HUDEP-2 (cell line): Measurements from ENCODE around the gene SEPTIN5.
"Not testable (repeated sequence)": the region's sequence is repeated elsewhere in the genome, so short reads cannot be mapped to it uniquely, and the experiment has no call there.

Experiments
- DNase-seq, 76 experiments: peaks; one replicate each; lab custom pipeline; 2025; ENCODE audit not compliant: unreplicated experiment in 76 of 76; lab: John Stamatoyannopoulos, UW

Gene SEPTIN5

DNA sequence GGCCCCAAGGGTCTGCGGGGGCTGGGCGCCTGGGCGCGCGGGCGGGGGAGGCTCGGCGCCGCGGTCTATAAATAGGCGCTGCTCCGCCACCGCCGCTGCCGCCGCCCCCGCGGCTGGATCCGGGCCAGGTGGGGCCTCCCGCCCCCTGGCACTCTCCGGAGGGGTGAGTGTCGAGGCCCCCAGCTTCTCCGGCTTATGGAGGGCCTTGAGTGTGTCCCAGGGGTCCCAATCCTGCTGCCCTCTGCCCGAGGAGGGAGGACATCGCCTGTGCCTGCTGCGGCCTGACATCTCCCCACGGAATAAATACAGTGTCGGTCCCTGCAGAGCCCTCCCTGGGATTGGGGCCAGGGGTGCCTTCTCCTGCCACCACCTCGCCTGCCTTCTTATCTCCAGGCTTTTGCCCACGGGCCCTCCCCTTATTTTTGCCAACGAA lies 4.8 kb downstream of the SEPTIN5 start:
- peak in 3 of 76 experiments; percentile 10 to 28 (median 13) for DNase-seq

DNA sequence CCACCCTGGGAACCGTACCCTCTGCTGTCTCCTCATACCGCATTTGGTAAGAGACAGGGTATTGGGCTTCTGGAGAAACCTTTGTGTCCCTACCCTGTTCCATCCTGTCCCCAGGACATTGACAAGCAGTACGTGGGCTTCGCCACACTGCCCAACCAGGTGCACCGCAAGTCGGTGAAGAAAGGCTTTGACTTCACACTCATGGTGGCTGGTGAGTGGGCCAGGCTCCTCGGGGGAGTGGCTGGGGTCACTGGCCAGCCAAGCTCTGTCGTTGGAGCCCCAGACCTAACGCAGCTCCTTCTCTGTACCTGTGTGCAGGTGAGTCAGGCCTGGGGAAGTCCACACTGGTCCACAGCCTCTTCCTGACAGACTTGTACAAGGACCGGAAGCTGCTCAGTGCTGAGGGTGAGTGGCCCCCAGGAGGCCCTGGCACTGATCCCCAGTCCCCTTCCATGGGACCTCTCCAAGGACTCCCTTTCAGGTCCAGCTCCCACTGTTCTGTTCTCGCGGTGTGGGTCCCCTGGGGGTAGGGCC lies 5.3 kb downstream of the SEPTIN5 start:
- DNase-seq: no peak

DNA sequence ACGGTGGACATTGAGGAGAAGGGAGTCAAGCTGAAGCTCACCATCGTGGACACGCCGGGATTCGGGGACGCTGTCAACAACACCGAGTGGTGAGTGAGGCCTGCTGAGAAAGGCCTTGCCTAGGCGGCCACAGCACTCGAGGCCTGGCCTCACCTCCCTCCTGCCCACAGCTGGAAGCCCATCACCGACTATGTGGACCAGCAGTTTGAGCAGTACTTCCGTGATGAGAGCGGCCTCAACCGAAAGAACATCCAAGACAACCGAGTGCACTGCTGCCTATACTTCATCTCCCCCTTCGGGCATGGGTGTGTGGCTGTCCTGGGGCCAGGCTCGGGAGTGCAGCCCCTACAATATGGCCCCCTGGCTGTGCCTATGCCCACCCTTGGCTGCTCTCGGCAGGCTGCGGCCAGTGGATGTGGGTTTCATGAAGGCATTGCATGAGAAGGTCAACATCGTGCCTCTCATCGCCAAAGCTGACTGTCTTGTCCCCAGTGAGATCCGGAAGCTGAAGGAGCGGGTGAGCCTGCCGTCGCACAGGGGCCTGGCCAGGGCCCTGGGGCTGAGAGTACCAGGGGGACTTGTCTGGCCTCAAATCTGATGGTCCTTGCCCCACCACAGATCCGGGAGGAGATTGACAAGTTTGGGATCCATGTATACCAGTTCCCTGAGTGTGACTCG lies 6.0 kb downstream of the SEPTIN5 start:
- DNase-seq: no peak

DNA sequence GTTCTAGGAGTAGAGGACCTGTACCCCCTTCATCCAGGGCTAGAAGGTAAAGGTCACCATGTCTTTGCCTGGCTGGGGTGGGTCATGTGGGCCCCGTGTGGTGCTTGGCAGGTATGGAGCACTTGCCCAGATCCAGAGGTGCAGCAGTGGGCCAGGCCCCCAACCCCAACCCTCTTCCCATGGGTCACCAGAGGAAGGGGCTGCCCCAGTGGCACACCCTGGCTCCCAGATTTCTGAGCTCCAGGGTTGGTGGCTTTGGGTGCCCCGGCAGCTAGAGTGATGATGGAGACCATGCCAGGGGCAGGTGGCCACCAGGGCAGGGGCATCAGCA lies 6.7 kb downstream of the SEPTIN5 start:
- DNase-seq: no peak

DNA sequence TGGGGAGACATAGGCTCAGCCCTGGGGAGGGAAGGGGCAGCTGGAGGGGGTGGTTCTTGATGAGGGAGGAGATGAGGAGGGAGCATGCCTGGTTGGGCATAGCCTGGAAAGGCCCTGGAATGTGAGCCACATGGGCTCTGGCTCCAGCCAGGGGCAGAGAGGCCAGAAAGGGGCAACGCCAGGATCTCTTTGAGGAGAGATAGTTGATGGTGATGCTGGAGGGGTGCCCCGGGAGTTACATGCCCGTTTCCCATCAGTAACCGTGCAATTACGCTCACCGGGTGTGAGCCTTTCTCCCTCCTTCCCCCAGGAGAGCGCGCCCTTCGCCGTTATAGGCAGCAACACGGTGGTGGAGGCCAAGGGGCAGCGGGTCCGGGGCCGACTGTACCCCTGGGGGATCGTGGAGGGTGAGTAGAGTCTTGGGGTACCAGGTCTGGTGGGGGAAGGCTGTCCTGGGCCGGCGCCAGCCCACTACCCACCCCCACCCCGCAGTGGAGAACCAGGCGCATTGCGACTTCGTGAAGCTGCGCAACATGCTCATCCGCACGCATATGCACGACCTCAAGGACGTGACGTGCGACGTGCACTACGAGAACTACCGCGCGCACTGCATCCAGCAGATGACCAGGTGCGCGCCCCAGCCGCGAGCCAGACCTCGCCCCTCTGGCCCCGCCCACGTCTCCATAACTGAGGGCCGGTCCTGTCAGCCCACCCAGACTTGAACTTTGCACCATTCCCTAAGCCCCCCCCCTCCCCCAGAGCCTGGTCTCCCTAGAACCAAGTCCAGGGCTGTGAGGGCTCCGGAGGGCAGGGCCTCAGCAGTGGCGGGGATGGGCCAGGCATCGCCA lies 7.3 kb downstream of the SEPTIN5 start:
- no peak for DNase-seq

DNA sequence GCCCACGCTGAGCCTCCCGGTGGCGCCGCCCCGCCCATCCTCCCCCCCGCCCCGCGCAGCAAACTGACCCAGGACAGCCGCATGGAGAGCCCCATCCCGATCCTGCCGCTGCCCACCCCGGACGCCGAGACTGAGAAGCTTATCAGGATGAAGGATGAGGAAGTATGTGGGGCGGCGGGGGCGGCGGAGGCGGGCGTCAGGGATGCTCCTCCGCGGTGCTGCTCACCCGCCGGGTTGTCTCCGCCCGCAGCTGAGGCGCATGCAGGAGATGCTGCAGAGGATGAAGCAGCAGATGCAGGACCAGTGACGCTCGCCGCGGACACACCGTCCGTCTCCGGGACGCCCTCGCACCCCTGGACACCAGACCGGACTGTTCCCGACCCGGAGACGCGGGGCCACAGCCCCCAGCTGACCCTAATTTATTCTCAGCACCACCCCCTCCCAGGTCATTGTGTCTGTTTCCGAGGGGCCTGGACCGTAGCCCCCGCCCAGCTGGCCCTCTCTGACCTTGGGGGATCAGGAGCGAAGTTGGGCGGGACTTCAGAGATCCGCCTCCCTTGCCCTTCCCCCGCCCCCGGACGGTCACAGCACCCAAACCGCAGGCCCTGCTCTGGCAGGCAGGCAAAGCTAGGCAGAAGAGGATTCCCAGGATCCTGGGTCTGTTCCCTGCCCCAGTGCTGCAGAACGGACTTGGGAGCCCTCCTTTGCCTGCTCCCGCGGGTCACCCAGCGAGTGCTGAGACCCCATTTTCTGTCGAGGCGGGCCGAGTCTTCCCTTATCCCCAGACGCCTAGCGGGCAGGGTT lies 8.1 kb downstream of the SEPTIN5 start:
- DNase-seq: peak in 45 of 76 experiments; percentile 2 to 65 (median 40)

DNA sequence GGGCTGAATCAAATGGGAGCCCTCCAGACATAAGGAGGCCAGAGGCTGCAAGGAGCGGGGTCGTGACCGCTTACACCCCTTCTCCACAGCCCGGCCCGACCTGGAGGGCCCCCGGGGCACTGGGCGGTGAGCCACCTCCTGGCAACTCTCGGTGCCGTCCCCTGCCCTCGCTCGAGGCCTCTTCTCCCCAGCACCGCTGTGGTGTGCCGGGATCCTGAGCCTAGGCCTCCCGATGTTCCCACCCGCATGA lies 8.6 kb downstream of the SEPTIN5 start:
- peak in 6 of 76 experiments; percentile 47 to 84 (median 56) for DNase-seq

DNA sequence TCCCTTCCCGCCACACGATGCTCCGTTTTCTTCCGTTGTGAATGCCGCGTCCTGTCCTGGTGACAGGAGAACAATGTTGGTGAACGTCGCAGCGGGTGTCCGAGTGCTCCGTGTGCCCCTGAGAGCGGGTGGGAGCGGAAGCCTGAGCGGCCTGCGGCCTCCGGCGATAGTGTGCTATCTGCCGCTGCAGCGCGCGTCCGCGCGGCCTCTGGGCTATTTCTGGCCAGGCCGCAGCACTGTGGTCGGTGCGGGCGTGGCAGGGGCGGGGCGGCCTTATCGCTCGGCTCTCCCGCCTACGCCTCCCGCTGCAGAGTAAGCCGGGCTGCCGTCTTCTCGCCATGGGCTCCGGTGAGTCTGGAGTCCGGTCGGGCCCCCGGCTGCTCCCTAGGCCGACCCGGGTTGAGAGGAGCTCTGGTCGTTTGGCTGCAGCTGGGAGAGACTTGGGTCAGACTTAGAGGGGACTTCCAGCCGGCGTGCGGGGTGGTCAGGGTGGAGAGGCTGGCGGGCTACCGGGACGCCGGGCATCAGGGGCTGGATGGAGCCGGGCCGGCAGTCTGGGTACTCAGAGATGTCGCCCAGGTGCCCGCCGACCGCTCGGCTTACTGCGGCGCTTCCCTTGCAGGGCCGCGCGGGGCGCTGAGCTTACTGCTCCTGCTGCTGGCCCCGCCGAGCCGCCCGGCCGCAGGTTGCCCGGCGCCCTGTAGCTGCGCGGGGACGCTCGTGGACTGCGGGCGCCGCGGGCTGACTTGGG lies 9.1 kb downstream of the SEPTIN5 start, which contains the start of gene GP1BB:
GP1BB (plus strand) TSS at position 308 of the 751 bp plus-strand sequence; CDS start at position 339, 31 bp downstream.
- peak in 74 of 76 experiments; percentile 23 to 92 (median 72) for DNase-seq

DNA sequence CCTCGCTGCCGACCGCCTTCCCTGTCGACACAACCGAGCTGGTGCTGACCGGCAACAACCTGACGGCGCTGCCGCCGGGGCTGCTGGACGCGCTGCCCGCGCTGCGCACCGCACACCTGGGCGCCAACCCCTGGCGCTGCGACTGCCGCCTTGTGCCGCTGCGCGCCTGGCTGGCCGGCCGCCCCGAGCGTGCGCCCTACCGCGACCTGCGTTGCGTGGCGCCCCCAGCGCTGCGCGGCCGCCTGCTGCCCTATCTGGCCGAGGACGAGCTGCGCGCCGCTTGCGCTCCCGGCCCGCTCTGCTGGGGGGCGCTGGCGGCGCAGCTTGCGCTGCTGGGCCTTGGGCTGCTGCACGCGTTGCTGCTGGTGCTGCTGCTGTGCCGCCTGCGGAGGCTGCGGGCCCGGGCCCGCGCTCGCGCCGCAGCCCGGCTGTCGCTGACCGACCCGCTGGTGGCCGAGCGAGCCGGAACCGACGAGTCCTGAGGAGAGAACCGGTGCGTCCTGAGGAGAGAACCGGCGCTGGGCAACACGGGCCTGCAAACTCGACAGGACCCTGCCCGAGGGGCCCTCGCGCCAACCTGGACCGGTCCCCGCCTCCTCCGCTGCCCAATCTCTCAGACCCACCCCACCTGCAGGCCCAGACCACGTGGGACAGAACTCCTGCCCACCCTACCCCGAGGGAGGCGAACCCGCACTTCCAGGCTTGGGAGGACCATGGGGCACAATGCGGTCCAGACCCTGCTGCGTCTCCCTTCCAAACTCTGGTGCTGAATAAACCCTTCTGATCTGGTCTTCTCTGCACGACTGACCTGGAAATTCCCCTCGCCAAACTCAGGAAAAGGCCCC lies 9.9 kb downstream of the SEPTIN5 start:
- peak in 62 of 76 experiments; percentile 6 to 73 (median 46) for DNase-seq

DNA sequence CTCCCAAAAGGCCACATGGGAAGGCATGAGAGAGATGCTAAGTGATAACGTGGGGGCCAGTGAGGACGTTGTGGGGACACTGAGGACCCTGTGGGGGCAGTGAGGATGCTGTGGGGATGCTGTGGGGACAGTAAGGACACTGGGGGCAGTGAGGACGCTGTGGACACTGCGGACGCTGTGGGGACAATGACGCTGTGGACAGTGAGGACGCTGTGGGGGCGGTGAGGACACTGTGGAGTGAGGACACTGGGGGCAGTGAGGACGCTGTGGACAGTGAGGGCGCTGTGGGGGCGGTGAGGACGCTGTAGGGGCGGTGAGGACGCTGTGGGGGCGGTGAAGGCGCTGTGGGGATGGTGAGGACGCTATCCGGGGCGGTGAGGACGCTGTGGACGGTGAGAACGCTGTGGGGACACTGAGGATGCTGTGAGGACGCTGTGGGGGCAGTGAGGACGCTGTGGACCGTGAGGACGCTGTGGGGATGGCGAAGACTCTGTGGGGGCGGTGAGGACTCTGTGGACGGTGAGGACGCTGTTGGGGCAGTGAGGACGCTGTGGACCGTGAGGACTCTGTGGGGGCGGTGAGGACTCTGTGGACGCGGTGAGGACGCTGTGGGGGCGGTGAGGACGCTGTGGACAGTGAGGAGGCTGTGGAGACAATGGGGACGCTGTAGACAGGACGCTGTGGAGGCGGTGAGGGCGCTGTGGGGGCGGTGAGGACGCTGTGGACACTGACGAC lies 10.8 kb downstream of the SEPTIN5 start:
- DNase-seq: no peak

DNA sequence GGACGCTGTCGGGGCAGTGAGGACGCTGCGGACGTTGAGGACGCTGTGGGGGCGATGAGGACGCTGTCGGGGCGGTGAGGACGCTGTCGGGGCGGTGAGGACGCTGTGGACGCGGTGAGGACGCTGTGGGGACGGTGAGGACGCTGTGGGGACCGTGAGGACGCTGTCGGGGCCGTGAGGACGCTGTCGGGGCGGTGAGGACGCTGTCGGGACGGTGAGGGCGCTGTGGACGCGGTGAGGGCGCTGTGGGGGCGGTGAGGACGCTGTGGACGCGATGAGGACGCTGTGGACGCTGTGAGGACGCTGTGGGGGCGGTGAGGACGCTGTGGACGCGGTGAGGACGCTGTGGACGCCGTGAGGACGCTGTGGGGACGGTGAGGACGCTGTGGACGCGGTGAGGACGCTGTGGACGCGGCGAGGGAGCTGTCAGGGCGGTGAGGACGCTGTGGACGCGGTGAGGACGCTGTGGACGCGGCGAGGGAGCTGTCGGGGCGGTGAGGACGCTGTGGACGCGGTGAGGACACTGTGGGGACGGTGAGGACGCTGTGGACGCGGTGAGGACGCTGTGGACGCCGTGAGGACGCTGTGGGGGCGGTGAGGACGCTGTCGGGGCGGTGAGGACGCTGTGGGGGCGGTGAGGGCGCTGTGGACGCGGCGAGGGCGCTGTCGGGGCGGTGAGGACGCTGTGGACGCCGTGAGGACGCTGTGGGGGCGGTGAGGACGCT lies 11.9 kb downstream of the SEPTIN5 start:
- DNase-seq: not testable (repeated sequence)

DNA sequence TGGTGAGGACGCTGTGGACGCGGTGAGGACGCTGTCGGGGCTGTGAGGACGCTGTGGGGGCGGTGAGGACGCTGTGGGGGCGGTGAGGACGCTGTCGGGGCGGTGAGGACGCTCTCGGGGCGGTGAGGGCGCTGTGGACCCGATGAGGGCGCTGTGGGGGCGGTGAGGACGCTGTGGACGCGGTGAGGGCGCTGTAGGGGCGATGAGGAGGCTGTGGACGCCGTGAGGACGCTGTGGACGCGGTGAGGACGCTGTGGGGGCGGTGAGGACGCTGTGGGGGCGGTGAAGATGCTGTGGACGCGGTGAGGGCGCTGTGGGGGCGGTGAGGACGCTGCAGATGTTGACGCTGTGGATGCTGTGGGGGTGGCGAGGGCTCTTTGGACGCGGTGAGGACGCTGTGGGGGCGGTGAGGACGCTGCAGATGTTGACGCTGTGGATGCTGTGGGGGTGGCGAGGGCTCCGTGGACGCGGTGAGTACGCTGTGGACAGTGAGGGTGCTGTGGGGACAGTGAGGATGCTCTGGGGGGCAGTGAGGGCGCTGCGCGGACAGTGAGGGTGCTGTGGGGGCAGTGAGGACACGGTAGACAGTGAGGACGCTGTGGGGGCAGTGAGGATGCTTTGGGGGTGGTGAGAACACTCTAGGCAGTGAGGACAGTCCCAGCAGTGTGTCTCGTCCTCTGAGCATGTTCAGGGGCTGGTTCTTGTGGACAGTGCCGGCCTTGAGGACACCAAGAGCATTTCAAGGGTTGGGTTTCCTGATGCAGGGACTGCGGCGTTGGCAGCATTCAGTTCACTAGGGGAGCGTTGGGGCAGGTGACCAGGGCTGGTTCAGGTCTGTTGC lies 13.2 kb downstream of the SEPTIN5 start:
- no peak for DNase-seq

DNA sequence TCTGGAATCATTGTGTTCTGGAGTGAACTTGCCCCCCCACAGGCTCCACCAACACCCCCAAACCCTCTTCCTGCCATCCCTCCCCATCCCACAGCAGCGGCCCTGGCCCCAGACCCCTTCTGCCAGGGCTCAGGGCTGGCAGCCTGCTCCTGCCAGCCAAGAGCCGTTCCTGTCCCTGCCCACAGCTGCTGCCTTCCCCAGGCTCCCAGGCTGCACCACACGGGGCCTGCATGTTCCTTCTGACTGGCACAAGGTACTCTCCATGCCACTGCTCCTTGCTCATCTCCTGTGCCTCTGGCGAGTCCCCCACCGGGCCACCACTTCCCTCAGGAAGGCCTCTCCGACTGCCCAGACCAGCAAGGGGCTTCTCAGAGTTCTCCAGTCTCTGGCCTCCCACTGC lies 14.0 kb downstream of the SEPTIN5 start:
- DNase-seq: no peak

DNA sequence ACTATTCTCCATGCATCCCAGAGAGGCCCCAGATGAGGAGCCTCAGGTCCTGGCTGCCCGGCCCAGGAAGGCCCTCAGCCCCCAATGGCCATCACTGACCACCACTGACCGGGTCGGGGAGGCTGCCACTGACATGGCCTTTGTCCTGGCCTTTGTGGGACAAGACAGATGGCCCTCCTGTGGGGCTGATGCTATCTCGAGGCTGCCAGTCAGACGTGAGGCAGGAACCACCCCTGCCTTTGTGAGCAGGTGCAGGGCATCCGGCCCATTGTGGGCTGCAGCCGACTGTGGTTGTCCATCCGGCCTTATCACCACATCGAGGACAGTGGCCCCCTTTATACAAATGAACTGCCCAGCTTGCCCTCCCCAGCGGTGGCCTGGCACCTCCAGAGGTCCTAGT lies 14.5 kb downstream of the SEPTIN5 start:
- no peak for DNase-seq

DNA sequence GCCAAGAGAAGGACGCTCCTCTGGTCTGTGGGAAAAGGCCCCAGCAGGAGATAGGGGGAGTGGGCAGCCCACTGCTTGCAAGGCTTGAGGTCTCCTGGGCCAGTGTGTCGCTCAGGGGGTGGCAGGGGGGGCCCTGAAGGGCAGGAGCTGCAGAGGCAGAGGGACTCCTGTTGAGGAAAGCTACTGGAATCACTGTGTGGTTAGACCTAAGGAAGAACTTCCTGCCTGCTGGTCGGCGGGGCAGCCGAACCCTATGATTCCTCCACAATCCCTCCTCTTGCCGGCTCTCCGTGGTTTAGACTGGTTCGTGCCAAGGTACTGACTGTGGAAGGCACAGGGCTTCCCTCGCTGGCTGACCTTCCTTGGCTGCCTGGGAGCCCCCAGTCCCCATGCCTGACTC lies 15.2 kb downstream of the SEPTIN5 start:
- DNase-seq: no peak

DNA sequence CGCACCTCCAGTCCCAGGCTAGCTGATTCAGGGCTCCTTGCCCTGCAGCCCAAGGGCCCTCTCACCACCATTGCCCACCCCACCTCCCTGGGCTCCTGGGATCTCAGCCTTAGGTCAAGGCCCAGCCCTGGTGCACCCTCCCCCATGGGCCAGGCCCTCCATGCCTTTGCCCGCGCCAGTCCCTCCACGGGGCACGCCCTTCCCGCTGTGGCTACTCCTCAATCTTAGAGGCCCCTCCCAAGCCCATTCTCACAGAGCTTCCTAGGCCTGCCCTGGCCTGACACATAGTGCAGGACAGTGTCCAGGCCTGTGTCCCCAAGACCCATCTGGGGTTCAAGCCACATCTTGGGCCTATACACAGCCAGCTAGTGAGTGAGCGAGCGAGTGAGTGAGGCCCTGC lies 15.9 kb downstream of the SEPTIN5 start:
- peak in 21 of 76 experiments; percentile 5 to 63 (median 20) for DNase-seq

DNA sequence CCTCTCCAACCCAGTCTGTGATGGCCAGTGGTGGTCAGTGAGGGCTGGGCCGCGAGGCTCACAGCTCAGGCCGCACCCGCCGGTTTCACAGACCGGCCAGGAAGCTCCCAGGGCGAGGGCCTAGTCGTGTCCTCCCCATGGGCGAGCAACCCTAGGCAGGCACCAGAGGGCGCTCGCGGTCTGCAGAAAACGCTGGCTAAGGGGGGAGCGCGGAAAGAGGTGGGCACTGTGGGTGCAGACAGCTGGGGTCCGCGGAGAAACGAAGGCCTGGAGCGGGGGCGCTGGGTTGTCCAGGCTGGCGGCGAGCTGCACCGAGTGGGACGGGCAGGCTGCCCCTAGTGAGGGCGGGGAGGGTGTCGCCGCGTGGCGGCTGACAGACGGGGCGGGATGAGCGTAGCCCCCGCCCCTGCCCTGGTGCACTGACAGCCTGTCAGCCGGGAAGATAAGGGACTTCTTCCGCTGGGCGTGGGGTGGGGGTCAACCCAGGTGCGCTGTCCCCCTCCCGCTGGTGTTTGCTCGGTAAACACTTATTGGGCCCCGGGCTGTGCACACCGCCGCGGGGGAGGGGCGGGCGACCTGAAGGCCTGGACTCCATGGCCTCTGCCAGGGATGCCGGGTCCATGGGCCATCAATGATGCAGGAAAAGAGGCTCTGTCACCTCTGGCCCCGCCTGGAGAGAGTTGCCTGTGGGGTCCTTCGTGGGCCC lies 16.5 kb downstream of the SEPTIN5 start:
- peak in 65 of 76 experiments; percentile 9 to 86 (median 54) for DNase-seq
